Uterus (tissue), 2 donors: ENCODE results near the gene LINC01488.

Experiments used
- POLR2A ChIP-seq, 2 donors: fragments of 450-650 bp; IDR thresholded peaks; one replicate each; pipeline ENCODE4 v1.6.1; 2016; ENCODE audit warnings: antibody characterized with exemption in 2 of 2, mild to moderate bottlenecking in 1 of 2, moderate library complexity in 1 of 2
- TF ChIP-seq, protein P1 (sequence below), 4 experiments: fragments of 200-600 bp in 2 of 4; fragments of 450-650 bp in 2 of 4; sonication (generic) in 2 of 4; IDR thresholded peaks; one replicate each; pipeline ENCODE4 v1.5.1; 2016 to 2019; ENCODE audit warnings: antibody characterized with exemption in 4 of 4, mild to moderate bottlenecking in 2 of 4, moderate library complexity in 1 of 4

DNA sequence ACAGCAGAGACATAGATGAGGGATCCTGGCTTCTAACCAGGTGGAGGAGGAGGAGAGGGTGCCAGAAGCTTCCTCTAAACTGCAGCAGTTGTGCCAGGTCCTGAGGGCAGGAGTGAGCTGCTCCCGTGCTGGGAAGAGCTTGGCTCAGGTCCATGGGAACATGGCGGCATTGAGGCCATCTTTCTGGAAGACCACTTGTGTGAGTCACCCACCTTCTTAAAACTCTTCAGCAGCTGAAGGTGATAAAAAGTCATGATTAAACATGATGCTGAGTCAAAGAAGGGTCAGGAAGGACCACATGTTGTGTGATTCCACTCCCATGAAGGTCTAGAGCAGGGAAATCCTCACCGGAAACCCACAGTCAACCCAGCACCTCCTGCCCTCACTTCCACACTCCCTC is 35.1 kb downstream of the LINC01488 start:
- TF ChIP-seq, protein P1, sequence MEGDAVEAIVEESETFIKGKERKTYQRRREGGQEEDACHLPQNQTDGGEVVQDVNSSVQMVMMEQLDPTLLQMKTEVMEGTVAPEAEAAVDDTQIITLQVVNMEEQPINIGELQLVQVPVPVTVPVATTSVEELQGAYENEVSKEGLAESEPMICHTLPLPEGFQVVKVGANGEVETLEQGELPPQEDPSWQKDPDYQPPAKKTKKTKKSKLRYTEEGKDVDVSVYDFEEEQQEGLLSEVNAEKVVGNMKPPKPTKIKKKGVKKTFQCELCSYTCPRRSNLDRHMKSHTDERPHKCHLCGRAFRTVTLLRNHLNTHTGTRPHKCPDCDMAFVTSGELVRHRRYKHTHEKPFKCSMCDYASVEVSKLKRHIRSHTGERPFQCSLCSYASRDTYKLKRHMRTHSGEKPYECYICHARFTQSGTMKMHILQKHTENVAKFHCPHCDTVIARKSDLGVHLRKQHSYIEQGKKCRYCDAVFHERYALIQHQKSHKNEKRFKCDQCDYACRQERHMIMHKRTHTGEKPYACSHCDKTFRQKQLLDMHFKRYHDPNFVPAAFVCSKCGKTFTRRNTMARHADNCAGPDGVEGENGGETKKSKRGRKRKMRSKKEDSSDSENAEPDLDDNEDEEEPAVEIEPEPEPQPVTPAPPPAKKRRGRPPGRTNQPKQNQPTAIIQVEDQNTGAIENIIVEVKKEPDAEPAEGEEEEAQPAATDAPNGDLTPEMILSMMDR (IDR thresholded peaks at IDR 0.05): no peak
- no peak for TF ChIP-seq POLR2A (IDR thresholded peaks at IDR 0.05)
